NB4 (cell line): ENCODE measurements around the gene TSEN54.
"Not testable (repeated sequence)": the region's sequence is repeated elsewhere in the genome, so short reads cannot be mapped to it uniquely, and the experiment has no call there.

Source experiments
- DNase-seq: peaks from one replicate; pipeline ENCODE4 v3.0.0; 2010; ENCODE audit warnings: low read depth
- H3K4me3 ChIP-seq: one replicate; pipeline ENCODE4 v1.5.1; 2011; ENCODE audit warnings: mild to moderate bottlenecking, low read depth, low read length, moderate library complexity
- MYC ChIP-seq: IDR thresholded peaks from 2 replicates; pipeline ENCODE4 v1.6.1; 2011; ENCODE audit warnings: low read depth, low read length
- POLR2A ChIP-seq: IDR thresholded peaks from 2 replicates; pipeline ENCODE4 v1.6.1; 2011; ENCODE audit warnings: mild to moderate bottlenecking; ENCODE audit not compliant: insufficient read length; ENCODE audit errors: extremely low read depth
- TF ChIP-seq, protein P1 (sequence below): IDR thresholded peaks from 2 replicates; pipeline ENCODE4 v1.6.1; 2011; ENCODE audit warnings: low read depth, low read length
- TF ChIP-seq, protein P2 (sequence below): IDR thresholded peaks from one replicate; pipeline ENCODE4 v1.5.1; 2012; ENCODE audit warnings: low read depth, low read length

The TSEN54 gene

DNA sequence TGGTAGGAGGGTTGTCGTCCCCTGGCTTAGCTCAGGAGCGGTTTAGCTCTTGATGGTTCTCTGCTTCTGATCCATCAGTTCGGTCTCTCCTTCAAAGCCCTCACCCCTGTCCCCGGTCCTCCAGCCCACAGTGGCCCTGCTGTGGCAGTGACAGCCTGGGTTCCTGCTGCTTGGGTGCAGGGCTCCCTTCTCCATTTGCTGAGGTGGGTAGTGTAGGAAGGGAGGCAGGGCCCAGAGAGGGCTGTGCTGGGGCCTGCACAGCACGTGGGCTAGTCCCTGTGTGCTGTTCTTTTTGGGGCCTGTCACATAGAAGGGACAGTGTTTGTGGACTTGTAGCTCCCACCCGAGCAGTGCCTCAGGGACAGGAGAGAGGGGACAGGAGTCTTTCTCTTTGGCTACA, 41.6 kb upstream of the TSEN54 start:
- H3K4me3 ChIP-seq = no peak overlapping the region
- DNase-seq = no peak
- TF ChIP-seq POLR2A (no peak), MYC (no peak)
- TF ChIP-seq, protein P1, sequence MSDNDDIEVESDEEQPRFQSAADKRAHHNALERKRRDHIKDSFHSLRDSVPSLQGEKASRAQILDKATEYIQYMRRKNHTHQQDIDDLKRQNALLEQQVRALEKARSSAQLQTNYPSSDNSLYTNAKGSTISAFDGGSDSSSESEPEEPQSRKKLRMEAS = no peak
- TF ChIP-seq, protein P2, sequence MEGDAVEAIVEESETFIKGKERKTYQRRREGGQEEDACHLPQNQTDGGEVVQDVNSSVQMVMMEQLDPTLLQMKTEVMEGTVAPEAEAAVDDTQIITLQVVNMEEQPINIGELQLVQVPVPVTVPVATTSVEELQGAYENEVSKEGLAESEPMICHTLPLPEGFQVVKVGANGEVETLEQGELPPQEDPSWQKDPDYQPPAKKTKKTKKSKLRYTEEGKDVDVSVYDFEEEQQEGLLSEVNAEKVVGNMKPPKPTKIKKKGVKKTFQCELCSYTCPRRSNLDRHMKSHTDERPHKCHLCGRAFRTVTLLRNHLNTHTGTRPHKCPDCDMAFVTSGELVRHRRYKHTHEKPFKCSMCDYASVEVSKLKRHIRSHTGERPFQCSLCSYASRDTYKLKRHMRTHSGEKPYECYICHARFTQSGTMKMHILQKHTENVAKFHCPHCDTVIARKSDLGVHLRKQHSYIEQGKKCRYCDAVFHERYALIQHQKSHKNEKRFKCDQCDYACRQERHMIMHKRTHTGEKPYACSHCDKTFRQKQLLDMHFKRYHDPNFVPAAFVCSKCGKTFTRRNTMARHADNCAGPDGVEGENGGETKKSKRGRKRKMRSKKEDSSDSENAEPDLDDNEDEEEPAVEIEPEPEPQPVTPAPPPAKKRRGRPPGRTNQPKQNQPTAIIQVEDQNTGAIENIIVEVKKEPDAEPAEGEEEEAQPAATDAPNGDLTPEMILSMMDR = no peak

DNA sequence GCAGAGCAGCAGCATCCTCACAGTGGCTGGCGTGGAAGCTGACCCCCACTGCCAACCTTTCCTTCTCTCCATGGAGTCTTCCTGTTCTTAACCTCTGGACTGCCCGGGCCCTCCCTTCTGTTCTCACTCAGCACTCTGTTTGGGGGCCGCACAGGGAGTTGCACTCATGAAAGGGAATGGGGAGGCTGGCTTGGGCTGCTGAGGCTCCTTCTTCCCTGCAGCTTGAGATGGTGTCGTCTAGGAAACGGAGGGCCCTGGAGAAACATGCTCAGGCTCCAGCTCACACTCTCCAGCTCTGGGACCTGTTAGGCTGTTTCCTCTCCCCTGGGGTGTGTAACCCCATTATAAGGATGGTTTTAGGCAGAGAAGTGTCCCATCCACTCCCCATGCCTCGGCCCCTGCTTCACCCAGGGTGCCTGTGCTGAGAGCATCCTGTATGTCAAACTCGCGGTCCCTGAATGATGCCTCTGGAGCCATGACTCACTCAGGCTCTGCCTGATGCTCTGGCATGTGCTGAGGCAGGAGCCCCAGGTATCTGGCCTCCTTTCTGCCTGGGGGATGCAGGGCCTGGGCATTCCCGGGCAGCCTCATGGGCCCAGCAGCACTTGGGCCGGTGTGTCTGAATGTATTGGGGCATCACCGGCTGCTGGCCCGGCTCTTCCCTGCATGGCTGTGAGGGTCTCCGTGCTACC, 41.0 kb upstream of the TSEN54 start:
- H3K4me3 ChIP-seq = no peak overlapping the region
- DNase-seq = no peak
- TF ChIP-seq, protein P1 = no peak
- TF ChIP-seq MYC (no peak), POLR2A (no peak)
- TF ChIP-seq, protein P2 = no peak

DNA sequence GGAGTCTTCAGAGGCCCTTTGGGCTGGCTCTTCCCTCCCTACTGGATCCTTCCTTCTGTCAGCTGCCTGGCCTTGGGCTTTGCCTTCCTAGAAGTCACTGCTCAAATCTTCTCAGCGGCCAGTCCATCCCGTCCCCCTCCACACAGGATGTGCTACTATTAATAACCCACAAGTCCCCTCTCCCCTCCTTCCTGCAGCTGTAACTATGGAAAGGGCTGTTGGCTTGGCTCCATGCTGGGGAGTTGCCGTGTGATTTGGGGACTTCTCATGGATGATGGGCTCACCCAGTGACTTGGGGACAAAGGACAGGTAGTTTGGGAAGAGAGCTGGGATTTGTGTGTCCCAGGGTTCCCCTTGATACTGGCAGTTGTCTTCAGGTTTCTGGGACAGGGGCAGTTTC, 40.5 kb upstream of the TSEN54 start:
- DNase-seq = no peak
- no peak overlapping the region for H3K4me3 ChIP-seq
- TF ChIP-seq, protein P1 = no peak
- TF ChIP-seq POLR2A (no peak), MYC (no peak)
- TF ChIP-seq, protein P2 = no peak

DNA sequence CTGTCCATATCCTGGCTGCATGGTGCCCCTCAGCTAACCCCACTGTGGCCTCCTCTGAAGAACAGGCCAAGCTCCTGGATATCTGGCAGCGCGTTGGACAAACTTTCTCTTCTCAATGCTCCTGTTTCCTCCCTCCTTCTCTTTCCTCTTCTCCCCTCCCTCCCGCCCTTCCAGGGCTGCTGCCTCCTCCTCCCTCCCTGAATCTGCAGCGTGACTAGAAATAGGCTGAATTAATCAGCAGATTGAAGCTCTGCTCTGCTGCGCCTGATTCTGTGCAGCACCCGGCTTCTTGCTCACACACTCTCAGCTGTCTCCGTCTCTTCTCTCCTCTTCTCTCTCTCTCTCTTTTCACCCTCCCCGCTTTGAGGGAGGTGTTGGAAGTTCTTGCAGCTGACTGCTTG, 40.1 kb upstream of the TSEN54 start:
- no peak for DNase-seq
- TF ChIP-seq, protein P1 = no peak
- TF ChIP-seq POLR2A (no peak), MYC (no peak)
- TF ChIP-seq, protein P2 = no peak
- H3K4me3 ChIP-seq = no peak overlapping the region

DNA sequence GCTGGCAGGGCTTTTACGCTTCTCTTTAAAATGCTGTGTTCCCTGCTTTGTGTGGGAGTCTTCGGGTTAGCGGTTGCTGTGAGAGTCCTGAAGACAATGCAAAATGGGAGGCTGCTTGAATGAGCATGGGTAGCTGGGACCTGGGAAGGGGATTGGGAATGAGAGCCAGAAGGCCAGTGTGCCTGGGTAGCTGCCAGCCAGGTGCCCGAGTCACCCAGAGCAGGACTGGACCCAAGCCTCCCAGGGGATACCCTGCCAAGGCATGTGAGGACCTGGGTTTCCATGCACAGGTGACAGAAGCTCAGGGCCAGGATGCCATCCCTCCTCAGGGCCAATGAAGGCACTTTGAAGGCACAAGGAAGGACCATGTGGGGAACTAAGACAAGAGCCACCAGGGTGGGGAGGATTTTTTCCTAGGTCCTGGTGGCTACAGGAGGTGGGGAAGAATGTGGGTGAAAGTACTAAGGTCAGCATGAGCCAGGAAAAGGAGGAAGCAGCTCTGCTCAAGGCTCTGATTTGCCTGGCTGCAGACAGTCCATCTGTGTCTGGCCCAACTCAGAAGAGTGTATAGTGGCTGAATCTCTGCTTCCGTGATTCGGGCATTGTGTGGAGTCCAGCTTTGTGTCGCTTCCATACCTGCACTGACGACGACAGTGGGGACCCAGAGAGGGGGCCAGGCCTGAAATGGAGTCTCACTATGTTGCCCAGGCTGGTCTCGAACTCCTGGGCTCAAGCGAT, 39.4 kb upstream of the TSEN54 start:
- no peak overlapping the region for H3K4me3 ChIP-seq
- TF ChIP-seq, protein P1 = no peak
- TF ChIP-seq MYC (no peak), POLR2A (no peak)
- TF ChIP-seq, protein P2 = no peak
- no peak for DNase-seq

DNA sequence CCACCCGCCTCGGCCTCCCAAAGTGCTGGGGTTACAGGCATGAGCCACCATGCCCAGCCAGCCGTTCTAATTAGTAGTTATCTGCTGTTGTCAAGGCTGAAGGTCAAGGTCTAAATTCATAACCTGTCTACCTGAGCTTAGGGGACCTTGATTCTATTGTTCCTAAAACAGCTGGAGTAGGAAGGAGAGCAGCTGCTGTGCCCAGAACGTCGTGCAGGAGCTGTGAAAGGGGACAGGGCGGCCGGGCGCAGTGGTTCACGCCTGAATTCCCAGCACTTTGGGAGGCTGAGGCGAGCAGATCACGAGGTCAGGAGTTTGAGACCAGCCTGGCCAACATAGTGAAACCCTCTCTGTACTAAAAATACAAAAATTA, 38.9 kb upstream of the TSEN54 start:
- DNase-seq, H3K4me3 ChIP-seq: not testable (repeated sequence)
